PC-3 (cell line): ENCODE results near the gene FOXP3.

Experiments
- EZH2 ChIP-seq: fragments of 300-600 bp; sonication (generic); IDR thresholded peaks from one replicate; pipeline ENCODE4 v1.6.1; 2017; ENCODE audit warnings: antibody characterized with exemption, mild to moderate bottlenecking, low read length; ENCODE audit not compliant: unreplicated experiment
- TF ChIP-seq, protein P1 (sequence below): fragments of 300-600 bp; sonication (generic); conservative IDR thresholded peaks from 2 replicates; pipeline ENCODE4 v1.5.1; 2017; ENCODE audit warnings: antibody characterized with exemption, low read depth, mild to moderate bottlenecking, low read length

DNA sequence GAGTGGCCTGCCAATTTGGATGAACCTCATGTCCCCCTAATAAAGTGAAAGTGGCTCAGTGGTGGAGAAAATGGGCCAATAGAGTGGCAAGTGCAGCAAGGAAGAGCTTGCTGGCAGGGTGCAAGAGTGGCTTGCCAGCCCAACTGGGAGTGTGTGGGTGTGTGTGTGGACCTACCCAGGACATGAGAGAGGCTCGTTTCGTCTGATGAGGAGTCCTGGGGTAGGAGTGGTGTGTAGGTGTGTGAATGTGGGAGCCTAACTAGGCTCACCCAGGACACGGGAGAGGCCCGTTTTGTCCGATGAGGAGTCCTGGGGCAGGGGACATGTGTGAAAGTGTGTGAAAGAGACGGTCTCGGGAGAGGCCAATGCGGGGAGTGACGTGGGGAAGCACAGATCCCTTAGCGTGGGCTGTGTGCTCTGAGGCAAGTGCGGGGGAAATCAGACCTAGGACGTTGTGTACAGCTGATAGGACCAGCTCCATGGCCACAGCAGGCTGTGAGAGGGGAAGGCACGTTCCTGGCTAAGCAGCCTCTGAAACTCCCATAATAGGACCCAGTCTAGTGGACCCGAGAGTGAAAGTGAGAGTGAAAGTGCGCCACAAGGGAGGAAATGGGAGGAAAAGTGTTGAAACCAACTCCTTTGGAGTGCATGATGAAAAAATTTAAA lies 44.2 kb upstream of the FOXP3 start:
- TF ChIP-seq, protein P1, sequence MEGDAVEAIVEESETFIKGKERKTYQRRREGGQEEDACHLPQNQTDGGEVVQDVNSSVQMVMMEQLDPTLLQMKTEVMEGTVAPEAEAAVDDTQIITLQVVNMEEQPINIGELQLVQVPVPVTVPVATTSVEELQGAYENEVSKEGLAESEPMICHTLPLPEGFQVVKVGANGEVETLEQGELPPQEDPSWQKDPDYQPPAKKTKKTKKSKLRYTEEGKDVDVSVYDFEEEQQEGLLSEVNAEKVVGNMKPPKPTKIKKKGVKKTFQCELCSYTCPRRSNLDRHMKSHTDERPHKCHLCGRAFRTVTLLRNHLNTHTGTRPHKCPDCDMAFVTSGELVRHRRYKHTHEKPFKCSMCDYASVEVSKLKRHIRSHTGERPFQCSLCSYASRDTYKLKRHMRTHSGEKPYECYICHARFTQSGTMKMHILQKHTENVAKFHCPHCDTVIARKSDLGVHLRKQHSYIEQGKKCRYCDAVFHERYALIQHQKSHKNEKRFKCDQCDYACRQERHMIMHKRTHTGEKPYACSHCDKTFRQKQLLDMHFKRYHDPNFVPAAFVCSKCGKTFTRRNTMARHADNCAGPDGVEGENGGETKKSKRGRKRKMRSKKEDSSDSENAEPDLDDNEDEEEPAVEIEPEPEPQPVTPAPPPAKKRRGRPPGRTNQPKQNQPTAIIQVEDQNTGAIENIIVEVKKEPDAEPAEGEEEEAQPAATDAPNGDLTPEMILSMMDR, result no peak
- no peak for TF ChIP-seq EZH2
